ENCODE data around the gene TLX2.
"Not testable (repeated sequence)": the region's sequence is repeated elsewhere in the genome, so short reads cannot be mapped to it uniquely, and the experiment has no call there.

The TLX2 gene

GRCh38 chr2:74514368-74515270, at the start of gene TLX2:
Gene TLX2 (plus strand): TSS chr2:74514450. CDS start chr2:74514807, 357 bp downstream.
- DNase-seq: no peak

DNA sequence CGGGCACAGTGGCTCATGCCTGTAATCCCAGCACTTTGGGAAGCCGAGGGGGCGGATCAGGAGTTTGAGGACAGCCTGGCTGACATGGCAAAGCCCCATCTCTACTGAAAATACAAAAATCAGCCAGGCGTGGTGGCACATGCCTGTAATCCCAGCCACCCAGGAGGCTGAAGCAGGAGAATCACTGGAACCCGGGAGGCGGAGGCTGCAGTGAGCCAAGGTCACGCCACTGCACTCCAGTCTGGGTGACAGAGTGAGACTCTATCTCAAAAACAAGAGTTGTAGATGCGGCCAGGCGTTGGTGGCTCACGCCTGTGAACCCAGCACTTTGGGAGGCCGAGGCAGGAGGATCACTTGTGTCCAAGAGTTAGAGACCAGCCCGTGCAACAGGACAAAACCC, 43.5 kb upstream of the TLX2 start:
- not testable (repeated sequence) for DNase-seq

DNA sequence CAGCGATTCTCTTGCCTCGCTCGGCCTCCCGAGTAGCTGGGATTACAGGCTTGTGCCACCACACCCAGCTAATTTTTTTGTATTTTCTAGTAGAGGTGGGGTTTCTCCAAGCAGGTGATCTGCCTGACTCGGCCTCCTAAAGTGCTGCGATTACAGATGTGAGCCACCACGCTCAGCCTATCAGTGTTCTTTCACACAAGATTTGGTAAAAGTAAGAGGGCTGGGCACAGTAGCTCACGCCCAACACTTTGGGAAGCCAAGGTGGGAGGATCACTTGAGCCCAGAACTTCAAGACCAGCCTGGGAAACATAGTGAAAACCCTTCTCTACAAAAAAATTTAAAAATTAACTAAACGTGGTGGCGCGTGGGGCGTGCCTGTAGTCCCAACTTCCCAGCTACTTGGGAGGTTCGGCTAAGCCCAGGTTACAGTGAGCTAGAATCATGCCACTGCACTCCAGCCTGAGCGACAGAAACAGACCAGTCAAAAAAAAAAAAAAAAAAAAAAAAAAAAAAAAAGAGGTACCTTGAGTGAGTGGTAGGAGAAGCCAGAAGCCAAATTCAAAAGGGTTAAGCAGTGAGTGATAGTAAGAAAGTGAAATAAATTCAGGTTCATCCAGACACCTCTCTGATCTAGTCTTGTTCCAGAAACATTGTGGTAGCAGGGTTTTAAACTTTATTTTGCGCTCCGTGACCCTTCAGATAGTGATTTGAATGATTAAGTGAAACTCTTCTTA, 42.8 kb upstream of the TLX2 start:
- no peak for DNase-seq

DNA sequence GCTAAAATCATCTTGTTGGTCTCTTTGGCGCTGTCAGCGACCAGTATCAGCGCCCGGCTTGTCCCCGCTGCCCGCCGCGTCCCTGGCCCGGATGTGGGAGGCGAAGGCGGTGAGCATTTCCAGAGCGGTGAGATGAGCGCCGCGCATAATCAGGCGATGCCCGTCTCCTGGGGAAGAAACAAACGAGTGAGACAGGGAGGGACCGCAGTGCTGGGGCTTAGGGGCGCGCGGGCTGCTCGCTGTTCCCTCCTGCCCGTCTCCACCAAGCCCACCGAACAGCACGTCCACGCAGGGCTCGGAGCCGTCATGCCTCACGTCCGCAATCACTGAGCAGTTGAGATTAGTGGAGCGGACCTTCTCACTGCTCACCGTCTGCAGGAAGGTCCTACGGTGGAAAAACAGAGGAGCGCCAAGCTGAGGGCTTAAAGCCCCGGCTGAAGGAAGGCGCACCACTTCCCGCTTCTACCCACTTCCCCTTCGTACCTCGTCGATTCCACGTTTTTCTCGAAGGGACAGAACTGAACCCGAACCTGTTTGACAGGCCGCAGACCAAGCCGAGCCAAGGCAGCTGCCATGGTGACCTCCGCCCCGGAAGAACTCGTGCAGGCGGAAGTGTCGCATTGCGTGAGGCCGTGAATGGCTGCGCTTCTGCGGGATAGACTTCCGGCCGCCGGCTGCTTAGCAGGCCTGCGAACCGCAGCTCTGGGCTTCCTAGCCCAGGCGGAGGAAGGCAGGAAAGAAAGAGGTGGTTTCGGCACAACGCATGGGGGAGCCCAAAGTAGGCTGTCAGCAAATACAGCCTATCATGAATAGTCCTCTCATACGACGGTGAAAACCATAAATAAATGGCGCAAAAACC, 41.9 kb upstream of the TLX2 start, which contains the start of gene MRPL53:
Gene MRPL53, minus strand, starts transcription at position 595 of the 859 bp plus-strand sequence. Its CDS starts 20 bp downstream, at position 575.
- peak; percentile 96 for DNase-seq

DNA sequence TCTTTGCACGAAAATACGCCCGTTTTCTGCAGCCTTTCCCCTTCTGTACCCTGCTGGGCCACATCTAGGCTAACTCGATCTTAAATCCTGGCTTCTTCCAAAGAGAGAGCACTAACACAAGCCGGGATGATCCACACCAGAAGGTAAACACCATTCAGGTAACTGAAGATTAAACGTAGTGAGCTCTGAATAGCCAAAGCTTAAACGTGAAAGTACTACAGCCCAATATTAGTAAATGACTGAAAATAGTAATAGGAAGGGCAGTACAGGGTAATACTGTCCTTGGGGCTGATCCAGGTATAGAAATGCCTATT, 41.3 kb upstream of the TLX2 start:
- no peak for DNase-seq

DNA sequence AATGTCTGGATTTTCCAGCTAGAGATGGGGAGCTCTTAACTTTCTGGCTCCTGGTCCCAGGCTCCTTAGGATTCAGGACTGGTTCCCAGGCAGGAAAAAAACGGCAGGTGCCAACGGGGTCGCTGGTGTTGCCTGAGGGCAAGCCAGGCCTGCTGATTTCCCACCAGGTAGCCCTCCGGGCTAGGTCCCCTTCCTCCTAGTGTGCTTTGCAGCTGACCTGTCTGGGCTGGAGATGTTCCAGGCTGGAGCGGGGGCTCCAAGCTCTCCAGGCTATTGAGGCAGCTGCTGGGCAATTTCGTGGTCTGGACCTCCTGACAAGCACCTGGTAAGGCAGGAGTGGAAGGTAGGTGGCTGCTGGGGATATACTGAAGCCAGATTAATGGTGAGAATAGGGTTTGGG, 39.8 kb upstream of the TLX2 start:
- no peak for DNase-seq

GRCh38 chr2:74474899-74475298, 39.4 kb upstream of the TLX2 start:
- no peak for DNase-seq

- DNase-seq: no peak
These were observed 32.8 kb upstream of the TLX2 start for GRCh38 chr2:74481431-74481830.

DNA sequence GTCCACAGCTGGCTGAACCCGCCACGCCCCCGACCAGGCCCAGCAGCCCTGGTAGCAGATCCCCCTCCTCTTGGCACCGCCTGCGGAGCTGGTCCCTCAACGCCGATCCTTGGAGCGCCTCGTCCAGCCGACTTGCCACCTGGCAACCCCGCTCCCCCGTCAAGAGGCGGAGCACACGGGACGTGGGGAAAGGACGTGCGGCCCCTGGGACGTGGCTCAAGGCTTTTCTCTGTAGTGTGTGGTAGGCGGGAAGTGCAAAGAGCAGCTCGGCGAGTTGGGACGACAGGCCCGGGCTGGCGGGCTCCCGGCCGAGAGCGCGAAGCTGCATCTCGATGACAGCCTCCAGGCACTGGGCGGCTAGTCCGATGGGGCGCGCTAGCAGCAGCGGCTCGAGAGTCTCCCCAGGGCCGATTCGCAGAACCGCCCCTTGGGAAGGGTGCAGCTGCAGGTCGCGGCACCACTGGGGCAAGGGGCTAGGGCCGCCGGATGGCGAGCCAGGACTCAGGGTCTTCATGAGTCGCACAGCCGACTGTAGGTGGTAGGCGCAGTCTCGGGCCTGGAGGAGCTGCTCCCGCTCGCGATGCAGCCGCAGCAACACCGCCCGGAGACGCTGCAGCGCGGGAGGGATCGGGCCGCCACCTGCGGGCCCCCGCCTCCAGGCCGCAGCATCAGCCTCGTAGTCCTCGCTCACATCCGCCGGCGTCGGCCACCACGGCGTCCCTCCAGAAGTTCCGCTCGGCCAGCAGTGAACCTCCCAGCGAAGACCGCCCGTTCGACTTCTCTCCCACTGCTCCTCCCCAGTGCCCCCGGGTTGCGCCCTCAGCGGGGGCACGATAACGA, 32.1 kb upstream of the TLX2 start:
- peak; percentile 69 for DNase-seq

DNA sequence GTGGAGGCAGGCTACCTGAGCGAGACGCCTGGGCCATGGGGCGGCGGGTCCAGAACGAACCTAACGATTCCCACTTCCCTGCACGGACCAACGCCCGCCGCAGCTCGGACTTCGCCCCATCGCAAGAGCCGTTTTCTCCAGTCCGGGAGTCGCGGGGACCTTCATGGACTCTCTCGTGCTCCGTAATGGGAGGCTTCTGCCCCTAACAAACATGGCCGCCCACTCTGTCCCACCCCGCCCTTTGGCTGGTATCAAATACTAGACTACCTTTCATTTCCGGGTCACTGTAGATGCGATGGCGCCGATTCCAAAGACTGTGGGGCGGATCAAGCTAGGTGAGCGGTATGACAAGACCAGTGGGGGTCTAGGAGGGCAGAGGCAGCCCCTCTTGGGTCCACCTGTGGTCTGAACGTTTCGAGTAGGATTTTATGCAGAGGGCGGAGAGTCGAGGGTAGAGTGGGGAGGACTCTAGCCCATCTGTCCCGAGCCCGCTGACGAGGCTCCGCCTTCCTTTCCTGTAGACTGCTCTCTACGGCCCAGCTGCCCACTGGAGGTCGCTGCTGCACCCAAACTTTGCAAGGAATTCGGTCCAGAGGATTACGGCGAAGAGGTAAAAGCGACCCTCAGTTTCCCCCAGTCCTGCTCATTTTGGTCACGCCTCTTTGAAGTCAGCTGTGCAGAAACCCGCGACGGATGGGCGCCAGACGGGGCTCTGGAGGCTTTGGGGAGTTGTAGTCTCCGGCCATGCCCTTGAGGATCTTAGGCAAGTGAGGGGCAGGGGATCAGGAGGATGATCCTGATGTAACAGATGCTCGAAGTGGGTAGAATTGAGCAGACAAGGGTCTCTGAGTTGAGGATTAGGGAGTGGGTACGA, 31.2 kb upstream of the TLX2 start, which contains the start of the genes CCDC142 and TTC31:
Gene CCDC142, minus strand, starts transcription at position 198 of the 874 bp plus-strand sequence. Its CDS starts 161 bp downstream, at position 37.
Gene TTC31, plus strand, starts transcription at position 281 of the 874 bp plus-strand sequence. Its CDS starts 15 bp downstream, at position 296.
- DNase-seq: peak; percentile 95

DNA sequence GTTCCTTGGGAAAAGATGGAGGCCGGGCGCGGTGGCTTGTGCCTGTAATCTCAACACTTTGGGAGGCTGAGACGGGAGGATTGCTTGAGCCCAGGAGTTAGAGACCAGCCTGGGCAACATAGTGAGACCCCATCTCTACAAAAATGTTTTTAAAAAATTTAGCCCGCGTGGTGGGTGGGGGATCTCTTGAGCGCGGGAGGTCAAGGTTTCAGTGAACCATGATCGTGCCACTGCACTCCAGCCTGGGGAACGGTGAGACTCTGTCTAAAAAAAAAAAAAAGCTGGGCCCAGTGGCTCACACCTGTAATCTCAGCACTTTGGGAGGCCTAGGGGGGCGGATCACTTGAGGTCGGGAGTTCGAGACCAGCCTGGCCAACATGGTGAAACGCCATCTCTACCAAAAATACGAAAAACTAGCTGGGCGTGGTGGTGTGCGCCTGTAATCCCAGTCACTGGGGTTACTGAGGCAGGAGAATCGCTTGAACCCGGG, 30.5 kb upstream of the TLX2 start:
- DNase-seq: not testable (repeated sequence)

DNA sequence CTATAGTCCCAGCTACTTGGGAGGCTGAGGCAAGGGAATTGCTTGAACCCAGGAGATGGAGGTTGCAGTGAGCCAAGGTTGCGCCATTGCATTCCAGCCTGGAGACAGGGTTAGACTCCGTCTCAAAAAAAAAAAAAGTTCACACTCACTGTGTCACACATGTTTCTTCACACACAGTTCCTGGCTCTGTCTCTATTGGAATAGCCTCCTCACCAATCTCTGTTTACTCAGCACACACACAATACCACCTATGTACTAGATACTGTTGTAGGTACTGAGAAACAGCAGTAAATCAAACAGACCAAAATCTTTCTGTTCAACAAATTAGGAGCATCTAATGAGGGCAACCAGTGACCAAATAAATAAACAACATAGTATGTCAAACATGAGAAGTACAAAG, 28.1 kb upstream of the TLX2 start:
- no peak for DNase-seq

DNA sequence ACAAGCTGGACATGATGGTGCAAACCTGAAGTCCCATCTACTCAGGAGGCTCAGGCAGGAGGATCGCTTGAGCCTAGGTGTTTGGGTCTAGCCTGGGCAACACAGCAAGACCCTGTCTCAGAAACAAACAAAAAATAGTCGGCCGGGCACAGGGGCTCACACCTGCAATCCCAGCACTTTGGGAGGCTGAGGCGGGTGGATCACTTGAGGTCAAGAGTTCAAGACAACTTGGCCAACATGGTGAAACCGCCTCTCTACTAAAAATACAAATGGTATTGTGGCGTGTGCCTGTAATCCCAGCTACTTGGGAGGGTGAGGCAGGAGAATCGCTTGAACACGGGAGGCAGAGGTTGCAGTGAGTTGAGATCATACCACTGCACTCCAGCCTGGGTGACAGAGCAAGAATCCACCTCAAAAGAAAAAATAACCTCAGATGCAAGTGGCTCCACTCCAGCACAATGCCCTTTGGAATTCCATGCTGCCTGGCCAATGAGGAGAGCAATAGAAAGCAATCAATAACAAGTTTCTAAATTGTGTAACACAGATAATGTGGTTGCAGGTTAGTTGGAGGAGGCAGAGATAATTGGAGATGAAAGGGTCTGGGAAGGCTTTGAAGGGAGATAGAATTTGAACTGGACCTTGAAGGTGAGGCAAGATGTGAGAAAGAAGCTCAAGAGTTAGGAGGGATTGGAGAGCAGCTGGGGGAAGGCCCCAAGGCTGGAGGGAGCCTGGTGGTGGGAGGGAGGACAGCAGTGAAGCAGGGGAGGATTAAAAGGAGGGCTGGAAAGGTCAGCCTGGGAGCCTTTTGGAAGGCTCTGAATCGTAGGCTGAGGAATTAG, 25.4 kb upstream of the TLX2 start:
- DNase-seq: no peak

DNA sequence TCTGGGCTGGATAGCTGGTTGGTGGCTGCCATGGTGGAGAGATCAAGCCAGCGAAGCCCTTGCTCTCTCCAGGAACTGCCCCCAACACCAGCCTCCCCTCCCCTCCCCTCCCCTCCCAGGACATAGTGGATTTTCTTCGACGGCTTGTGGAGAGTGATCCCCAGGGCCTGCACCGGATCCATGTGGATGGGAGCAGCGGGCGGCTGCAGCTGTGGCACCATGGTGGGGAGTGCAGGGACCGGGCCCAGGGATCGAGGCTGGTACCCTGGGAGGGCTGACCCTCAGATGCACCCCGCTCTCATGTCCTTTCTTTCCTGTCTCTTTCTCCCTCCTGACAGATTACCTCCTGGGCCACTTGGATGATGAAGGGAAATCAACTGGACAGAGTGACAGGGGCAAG, 24.3 kb upstream of the TLX2 start:
- DNase-seq: no peak

- DNase-seq: no peak
These were observed 22.4 kb upstream of the TLX2 start for GRCh38 chr2:74491648-74492544.

- no peak for DNase-seq
These were observed 20.7 kb upstream of the TLX2 start for GRCh38 chr2:74493546-74493945.

DNA sequence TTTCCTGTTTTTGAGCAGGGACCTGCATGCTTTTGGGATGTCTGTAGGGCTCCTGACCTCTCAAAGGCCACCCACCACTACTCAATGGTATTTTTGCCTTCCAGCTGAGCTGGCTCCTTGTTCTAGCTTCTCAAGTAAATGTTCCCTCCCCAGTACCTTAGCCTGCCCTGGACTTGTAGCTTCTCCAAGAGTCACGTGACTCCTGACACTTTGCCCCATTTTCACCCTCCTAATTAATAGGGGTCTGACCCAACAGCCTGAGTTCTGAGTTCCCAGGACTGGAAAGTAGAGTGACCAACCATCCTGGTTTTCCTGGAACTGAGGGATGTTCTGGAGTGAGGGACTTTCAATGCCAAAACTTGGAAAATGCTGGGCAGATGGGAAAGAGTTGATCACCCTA, 18.8 kb upstream of the TLX2 start:
- DNase-seq: no peak

GRCh38 chr2:74496997-74497776, 17.1 kb upstream of the TLX2 start:
- no peak for DNase-seq

All from CD4-positive, alpha-beta T cell treated with Interleukin-21 for 1 hour (primary cell).